ENCODE measurements around the gene DOCK10. TPM values are rescaled to one million over a fixed set of nuclear protein-coding genes. Genes with fewer than 3 reads are reported as not detected.

Gene DOCK10
- total RNA-seq, 1 experiment from 2014 or later, result 2.9 TPM

DNA sequence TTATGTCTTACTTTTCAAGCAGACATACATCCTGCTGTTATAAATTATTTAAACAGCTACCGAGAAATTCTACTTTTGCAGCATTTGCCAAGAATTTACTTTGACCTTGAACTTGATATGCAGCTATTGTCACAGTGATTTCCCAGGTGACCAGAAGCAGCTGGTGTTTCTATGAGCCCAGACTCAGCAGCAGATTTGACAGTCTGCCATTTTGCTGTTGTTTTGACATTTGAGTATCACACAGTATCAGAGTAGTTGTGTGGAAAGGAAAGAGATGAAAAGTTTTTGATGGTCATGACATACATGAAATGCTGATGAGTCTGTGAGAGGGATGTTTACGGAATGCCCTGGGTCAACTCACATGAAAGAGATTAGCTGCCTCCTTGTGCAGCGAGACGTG is 319.5 kb downstream of the DOCK10 start:
- H3K27ac Mint-ChIP-seq, result no peak overlapping the region

DNA sequence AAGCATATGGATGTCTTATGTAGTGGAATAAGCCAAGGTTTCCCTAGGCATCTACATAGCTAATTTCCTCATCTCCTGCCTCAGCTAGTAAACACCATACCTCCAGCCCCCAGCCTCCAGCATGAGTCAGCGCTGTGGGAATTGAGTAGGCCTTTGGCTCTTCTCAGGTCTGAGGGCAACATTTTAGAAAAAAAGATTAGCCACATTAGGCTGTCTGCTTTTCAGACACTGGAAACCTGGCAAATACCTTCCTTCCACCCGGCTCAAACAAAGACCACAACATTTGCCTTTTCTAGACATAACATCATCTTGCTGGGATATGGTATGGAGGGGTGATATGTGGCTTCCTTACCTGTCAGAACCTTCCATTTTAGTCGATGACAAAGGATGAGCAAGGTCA is 320.0 kb downstream of the DOCK10 start:
- Mint-ChIP-seq H3K27ac (no peak overlapping the region), H3K36me3 (no peaks in the 10 kb centered on the region), H3K4me1 (no peaks in the 10 kb centered on the region), H3K4me3 (no peak overlapping the region), H3K9me3 (peaks cover 38% of the 10 kb centered on the region), H3K27me3 (ENCODE audit: low read depth) (no peaks in the 10 kb centered on the region)
- DNase-seq (ENCODE audit: low spot score) (no peak), ATAC-seq (no peak)
- CTCF ChIA-PET, result no interaction called here
- POLR2A ChIA-PET, result no interaction called here
- TF ChIP-seq, protein P1, sequence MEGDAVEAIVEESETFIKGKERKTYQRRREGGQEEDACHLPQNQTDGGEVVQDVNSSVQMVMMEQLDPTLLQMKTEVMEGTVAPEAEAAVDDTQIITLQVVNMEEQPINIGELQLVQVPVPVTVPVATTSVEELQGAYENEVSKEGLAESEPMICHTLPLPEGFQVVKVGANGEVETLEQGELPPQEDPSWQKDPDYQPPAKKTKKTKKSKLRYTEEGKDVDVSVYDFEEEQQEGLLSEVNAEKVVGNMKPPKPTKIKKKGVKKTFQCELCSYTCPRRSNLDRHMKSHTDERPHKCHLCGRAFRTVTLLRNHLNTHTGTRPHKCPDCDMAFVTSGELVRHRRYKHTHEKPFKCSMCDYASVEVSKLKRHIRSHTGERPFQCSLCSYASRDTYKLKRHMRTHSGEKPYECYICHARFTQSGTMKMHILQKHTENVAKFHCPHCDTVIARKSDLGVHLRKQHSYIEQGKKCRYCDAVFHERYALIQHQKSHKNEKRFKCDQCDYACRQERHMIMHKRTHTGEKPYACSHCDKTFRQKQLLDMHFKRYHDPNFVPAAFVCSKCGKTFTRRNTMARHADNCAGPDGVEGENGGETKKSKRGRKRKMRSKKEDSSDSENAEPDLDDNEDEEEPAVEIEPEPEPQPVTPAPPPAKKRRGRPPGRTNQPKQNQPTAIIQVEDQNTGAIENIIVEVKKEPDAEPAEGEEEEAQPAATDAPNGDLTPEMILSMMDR (IDR thresholded peaks at IDR 0.05), result no peak
- TF ChIP-seq, protein P2, sequence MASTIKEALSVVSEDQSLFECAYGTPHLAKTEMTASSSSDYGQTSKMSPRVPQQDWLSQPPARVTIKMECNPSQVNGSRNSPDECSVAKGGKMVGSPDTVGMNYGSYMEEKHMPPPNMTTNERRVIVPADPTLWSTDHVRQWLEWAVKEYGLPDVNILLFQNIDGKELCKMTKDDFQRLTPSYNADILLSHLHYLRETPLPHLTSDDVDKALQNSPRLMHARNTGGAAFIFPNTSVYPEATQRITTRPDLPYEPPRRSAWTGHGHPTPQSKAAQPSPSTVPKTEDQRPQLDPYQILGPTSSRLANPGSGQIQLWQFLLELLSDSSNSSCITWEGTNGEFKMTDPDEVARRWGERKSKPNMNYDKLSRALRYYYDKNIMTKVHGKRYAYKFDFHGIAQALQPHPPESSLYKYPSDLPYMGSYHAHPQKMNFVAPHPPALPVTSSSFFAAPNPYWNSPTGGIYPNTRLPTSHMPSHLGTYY (CRISPR knock-in tag; IDR thresholded peaks at IDR 0.05), result no peak
- no peak for TF ChIP-seq ZNF138 (CRISPR knock-in tag; conservative IDR thresholded peaks at IDR 0.05)
- TF ChIP-seq, protein P3, sequence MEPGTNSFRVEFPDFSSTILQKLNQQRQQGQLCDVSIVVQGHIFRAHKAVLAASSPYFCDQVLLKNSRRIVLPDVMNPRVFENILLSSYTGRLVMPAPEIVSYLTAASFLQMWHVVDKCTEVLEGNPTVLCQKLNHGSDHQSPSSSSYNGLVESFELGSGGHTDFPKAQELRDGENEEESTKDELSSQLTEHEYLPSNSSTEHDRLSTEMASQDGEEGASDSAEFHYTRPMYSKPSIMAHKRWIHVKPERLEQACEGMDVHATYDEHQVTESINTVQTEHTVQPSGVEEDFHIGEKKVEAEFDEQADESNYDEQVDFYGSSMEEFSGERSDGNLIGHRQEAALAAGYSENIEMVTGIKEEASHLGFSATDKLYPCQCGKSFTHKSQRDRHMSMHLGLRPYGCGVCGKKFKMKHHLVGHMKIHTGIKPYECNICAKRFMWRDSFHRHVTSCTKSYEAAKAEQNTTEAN (CRISPR knock-in tag; IDR thresholded peaks at IDR 0.05), result no peak
- TF ChIP-seq, protein P4, sequence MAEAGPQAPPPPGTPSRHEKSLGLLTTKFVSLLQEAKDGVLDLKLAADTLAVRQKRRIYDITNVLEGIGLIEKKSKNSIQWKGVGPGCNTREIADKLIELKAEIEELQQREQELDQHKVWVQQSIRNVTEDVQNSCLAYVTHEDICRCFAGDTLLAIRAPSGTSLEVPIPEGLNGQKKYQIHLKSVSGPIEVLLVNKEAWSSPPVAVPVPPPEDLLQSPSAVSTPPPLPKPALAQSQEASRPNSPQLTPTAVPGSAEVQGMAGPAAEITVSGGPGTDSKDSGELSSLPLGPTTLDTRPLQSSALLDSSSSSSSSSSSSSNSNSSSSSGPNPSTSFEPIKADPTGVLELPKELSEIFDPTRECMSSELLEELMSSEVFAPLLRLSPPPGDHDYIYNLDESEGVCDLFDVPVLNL (CRISPR knock-in tag; IDR thresholded peaks at IDR 0.05; ENCODE audit: borderline replicate concordance, low read depth), result no peak

More for the DNA sequence above, 319.5 kb downstream of the DOCK10 start:
- Mint-ChIP-seq H3K9me3 (peaks cover 43% of the 10 kb centered on the region), H3K36me3 (no peaks in the 10 kb centered on the region), H3K4me1 (no peaks in the 10 kb centered on the region), H3K4me3 (no peak overlapping the region), H3K27me3 (ENCODE audit: low read depth) (no peaks in the 10 kb centered on the region)
- CTCF ChIA-PET, result no interaction called here
- POLR2A ChIA-PET, result no interaction called here
- ATAC-seq (no peak), DNase-seq (ENCODE audit: low spot score) (no peak)
- TF ChIP-seq, protein P1 (IDR thresholded peaks at IDR 0.05), result no peak
- TF ChIP-seq, protein P5, sequence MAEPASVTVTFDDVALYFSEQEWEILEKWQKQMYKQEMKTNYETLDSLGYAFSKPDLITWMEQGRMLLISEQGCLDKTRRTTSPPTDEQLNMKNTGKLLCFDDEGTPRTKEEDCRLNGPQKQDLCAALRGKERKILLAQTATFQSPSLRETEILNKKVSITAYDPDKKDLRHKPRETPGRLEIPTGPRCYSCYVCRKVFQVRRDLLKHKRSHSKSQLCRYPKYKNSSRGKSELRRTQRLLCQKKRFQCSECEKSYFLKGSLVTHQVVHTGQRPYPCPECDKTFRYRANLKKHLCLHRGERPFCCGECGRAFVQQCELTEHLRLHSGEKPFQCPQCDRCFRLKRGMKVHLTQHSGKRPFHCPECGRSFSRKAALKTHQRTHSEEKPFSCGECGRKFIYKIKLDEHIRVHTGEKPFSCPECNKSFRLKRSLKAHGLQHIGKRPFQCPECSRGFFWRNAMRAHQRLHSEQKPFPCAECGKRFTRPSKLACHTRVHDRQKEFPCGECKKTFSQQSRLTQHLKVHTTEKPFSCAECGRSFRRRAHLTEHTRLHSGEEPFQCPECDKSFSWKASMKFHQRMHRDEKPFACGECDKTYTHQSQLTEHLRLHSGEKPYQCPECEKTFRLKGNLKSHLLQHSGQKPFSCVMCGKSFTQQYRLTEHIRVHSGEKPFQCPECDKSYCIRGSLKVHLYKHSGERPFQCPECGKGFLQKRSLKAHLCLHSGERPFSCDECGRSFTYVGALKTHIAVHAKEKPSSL (CRISPR knock-in tag; conservative IDR thresholded peaks at IDR 0.05), result no peak
- no peak for TF ChIP-seq PRRX2 (CRISPR knock-in tag; IDR thresholded peaks at IDR 0.05)
- TF ChIP-seq, protein P6, sequence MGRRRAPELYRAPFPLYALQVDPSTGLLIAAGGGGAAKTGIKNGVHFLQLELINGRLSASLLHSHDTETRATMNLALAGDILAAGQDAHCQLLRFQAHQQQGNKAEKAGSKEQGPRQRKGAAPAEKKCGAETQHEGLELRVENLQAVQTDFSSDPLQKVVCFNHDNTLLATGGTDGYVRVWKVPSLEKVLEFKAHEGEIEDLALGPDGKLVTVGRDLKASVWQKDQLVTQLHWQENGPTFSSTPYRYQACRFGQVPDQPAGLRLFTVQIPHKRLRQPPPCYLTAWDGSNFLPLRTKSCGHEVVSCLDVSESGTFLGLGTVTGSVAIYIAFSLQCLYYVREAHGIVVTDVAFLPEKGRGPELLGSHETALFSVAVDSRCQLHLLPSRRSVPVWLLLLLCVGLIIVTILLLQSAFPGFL (CRISPR knock-in tag; IDR thresholded peaks at IDR 0.05; ENCODE audit: borderline replicate concordance), result no peak
- TF ChIP-seq, protein P7, sequence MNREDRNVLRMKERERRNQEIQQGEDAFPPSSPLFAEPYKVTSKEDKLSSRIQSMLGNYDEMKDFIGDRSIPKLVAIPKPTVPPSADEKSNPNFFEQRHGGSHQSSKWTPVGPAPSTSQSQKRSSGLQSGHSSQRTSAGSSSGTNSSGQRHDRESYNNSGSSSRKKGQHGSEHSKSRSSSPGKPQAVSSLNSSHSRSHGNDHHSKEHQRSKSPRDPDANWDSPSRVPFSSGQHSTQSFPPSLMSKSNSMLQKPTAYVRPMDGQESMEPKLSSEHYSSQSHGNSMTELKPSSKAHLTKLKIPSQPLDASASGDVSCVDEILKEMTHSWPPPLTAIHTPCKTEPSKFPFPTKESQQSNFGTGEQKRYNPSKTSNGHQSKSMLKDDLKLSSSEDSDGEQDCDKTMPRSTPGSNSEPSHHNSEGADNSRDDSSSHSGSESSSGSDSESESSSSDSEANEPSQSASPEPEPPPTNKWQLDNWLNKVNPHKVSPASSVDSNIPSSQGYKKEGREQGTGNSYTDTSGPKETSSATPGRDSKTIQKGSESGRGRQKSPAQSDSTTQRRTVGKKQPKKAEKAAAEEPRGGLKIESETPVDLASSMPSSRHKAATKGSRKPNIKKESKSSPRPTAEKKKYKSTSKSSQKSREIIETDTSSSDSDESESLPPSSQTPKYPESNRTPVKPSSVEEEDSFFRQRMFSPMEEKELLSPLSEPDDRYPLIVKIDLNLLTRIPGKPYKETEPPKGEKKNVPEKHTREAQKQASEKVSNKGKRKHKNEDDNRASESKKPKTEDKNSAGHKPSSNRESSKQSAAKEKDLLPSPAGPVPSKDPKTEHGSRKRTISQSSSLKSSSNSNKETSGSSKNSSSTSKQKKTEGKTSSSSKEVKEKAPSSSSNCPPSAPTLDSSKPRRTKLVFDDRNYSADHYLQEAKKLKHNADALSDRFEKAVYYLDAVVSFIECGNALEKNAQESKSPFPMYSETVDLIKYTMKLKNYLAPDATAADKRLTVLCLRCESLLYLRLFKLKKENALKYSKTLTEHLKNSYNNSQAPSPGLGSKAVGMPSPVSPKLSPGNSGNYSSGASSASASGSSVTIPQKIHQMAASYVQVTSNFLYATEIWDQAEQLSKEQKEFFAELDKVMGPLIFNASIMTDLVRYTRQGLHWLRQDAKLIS (CRISPR knock-in tag; IDR thresholded peaks at IDR 0.05; ENCODE audit: borderline replicate concordance), result no peak
- TF ChIP-seq, protein P8, sequence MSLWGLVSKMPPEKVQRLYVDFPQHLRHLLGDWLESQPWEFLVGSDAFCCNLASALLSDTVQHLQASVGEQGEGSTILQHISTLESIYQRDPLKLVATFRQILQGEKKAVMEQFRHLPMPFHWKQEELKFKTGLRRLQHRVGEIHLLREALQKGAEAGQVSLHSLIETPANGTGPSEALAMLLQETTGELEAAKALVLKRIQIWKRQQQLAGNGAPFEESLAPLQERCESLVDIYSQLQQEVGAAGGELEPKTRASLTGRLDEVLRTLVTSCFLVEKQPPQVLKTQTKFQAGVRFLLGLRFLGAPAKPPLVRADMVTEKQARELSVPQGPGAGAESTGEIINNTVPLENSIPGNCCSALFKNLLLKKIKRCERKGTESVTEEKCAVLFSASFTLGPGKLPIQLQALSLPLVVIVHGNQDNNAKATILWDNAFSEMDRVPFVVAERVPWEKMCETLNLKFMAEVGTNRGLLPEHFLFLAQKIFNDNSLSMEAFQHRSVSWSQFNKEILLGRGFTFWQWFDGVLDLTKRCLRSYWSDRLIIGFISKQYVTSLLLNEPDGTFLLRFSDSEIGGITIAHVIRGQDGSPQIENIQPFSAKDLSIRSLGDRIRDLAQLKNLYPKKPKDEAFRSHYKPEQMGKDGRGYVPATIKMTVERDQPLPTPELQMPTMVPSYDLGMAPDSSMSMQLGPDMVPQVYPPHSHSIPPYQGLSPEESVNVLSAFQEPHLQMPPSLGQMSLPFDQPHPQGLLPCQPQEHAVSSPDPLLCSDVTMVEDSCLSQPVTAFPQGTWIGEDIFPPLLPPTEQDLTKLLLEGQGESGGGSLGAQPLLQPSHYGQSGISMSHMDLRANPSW (CRISPR knock-in tag; conservative IDR thresholded peaks at IDR 0.05; ENCODE audit: low read depth), result no peak
